DOHH2 (cell line): Measurements from ENCODE around the gene CAPN7.

ENCODE experiments used
- EZH2phosphoT487 ChIP-seq: fragments of 200-600 bp; sonication (generic); IDR thresholded peaks from 2 replicates; pipeline ENCODE4 v1.6.1; 2017; ENCODE audit warnings: borderline replicate concordance, mild to moderate bottlenecking, antibody characterized with exemption, low read length, moderate library complexity, mixed read lengths
- TF ChIP-seq, protein P1 (sequence below): fragments of 200-600 bp; sonication (generic); IDR thresholded peaks from one replicate; pipeline ENCODE4 v1.5.1; 2014; ENCODE audit warnings: antibody characterized with exemption, mild to moderate bottlenecking, low read depth, low read length; ENCODE audit not compliant: poor library complexity, severe bottlenecking

DNA sequence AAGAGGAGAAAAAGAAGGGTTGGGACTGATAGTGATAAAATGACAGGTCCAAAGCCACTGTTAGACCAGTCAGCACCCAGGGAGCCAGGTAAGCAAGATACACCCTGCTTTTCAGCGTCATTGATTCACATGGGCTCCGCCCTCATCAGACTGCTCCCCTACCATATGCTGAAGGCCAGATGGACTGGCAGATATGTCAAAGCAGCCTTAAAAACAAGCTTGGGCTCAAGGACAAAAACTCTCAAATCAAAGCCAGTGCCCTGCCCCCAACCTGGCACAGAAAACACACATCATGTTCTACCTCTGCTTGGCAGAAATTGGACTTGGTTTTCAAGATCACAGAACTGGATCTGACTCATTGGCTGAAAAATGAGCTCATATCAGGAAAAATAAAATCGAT, 93.0 kb downstream of the CAPN7 start:
- TF ChIP-seq, protein P1, sequence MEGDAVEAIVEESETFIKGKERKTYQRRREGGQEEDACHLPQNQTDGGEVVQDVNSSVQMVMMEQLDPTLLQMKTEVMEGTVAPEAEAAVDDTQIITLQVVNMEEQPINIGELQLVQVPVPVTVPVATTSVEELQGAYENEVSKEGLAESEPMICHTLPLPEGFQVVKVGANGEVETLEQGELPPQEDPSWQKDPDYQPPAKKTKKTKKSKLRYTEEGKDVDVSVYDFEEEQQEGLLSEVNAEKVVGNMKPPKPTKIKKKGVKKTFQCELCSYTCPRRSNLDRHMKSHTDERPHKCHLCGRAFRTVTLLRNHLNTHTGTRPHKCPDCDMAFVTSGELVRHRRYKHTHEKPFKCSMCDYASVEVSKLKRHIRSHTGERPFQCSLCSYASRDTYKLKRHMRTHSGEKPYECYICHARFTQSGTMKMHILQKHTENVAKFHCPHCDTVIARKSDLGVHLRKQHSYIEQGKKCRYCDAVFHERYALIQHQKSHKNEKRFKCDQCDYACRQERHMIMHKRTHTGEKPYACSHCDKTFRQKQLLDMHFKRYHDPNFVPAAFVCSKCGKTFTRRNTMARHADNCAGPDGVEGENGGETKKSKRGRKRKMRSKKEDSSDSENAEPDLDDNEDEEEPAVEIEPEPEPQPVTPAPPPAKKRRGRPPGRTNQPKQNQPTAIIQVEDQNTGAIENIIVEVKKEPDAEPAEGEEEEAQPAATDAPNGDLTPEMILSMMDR = no peak
- no peak for TF ChIP-seq EZH2phosphoT487
